Endometrial microvascular endothelial cells (primary cell): ENCODE data around the gene PLN. TPM values are rescaled to one million over a fixed set of nuclear protein-coding genes. Genes with fewer than 3 reads are reported as not detected.

Experiments used
- in situ Hi-C: cut with HindIII; loops from 2 replicates; pipeline ENCODE4 v1.10.0; 2017; ENCODE audit warnings: low sequenced_read_pairs, low pct_unique_long_range_greater_than_20kb; ENCODE audit errors: inconsistent ontology term
- total RNA-seq: library from RNA; depleted of rRNA; stranded (reverse); fragments of >200 nt; gene quantifications from one replicate; pipeline ENCODE4 v1.2.3, GENCODE V29; 2015; ENCODE audit errors: inconsistent ontology term

The PLN gene
- total RNA-seq, 1 donor from 2014 or later, result not detected

- in situ Hi-C loops, result no loop called here
Measured at GRCh38 chr6:118535176-118535844, 12.8 kb upstream of the PLN start.

- in situ Hi-C loops, result no loop called here
Measured at GRCh38 chr6:118536478-118536877, 11.6 kb upstream of the PLN start.

GRCh38 chr6:118537574-118537973 lies 10.5 kb upstream of the PLN start:
- in situ Hi-C loops, result no loop called here

DNA sequence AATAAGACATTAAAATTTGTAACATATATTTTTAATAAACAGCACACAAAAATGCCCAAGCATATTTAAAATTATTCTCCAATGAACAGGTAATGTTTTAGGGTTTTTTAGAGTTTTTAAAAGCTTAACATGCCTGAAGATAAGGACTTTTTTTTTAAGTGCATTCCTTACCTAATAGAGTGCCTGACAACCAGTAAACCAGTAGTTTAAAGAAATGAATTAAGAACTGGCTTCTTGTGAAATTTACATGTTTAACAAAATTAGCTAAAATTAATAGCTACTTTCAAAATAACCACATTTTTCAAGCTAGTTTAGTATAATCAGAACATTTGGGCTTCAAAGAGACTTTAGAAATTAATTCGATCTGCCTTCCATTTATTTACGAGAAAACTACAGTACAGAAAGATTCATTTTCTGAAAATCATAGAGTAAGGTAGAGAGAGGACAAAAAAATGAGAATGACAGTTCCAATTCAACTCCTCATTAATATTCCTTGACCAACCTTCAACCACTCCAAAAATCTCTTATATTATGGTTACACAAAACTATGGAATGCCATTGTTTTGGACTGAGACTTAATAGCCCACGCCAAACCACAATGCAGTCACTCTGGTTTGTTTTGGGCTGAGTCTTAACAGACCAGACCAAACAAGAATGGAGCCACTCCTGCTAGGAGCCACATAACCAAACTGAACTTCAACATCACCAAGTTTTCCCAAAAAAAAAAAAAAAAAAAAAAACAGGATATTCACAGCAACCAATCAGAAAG lies 5.7 kb upstream of the PLN start:
- in situ Hi-C loops, result no loop called here

DNA sequence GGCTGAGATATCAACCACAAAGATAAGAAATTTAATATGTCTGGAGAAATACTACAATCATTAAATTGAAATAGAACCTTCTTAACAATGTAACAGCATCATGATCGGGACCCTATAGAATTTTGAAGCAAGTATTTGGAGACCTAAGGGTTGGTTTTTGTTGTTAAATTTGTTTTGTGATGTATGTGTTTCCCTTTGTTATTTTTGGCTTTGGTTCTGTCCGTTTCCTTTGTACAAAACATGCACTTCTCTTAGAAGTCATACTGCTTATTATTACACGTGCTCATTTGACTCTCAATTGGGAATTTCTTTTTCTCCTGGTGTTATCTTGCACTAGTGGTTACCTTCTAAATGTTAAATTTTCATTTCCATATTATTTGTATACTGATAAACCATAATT lies 4.0 kb upstream of the PLN start:
- in situ Hi-C loops, result no loop called here

DNA sequence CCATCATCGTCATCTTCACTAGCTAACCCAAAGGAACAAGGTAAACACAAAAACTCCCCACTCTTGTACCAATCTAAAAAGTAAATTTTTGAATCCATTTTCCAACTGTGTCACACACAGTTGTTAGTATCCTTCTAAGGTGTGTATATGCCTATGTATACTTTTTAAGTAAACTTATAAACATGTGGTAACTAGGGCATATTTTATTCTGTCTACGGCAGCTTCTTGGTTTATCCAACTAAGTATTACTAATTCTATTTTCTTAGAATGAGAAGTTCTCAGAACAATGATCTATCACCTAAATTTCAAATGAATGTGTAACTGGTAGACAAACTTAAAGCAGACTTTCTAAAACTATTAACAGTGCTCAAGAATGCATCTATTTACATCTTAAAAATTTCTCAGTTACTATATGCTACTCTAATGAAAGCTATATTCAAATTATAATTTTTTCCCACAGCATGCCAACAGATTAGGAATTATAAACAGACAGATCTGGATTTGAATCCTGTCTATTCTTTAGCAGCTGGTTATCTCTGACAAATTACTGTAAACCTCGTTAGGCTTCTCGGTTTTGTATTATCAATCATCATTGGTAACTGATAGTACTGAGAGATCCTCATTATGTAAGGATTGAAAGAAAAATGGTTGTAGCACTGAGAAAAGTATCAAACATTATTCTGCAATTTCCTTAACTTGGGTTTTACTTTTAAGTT lies 1.8 kb upstream of the PLN start:
- in situ Hi-C loops, result no loop called here

DNA sequence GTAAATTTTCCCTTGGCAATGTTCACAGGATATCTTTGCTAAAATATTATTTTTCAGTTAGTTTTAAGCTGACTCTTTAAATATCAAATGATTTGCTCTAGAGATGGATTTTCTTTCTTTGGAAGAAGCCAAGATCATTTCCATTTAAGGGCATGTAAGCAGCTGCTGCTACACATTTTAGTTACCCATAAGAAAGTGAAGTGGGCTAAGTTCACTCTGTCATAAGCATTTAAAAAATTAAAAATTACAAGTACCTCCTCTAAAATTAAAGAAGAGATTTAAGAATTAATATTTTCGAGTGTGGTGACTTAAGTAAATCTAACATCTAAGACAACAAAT lies 1.2 kb upstream of the PLN start:
- in situ Hi-C loops, result no loop called here

- in situ Hi-C loops, result no loop called here
Measured at GRCh38 chr6:118548613-118549012, 517 bp downstream of the PLN start.

- in situ Hi-C loops, result loop anchor here (25.0 kb wide), 1 partner anchor 264 kb away; no protein-coding TSS in a partner anchor
Measured at GRCh38 chr6:118551063-118552053, 3.3 kb downstream of the PLN start.

GRCh38 chr6:118553132-118553531 lies 5.0 kb downstream of the PLN start:
- in situ Hi-C loops, result loop anchor here (25.0 kb wide), 1 partner anchor 266 kb away; no protein-coding TSS in a partner anchor

GRCh38 chr6:118554698-118555097 lies 6.6 kb downstream of the PLN start:
- in situ Hi-C loops, result loop anchor here (25.0 kb wide), 1 partner anchor 267 kb away; no protein-coding TSS in a partner anchor

DNA sequence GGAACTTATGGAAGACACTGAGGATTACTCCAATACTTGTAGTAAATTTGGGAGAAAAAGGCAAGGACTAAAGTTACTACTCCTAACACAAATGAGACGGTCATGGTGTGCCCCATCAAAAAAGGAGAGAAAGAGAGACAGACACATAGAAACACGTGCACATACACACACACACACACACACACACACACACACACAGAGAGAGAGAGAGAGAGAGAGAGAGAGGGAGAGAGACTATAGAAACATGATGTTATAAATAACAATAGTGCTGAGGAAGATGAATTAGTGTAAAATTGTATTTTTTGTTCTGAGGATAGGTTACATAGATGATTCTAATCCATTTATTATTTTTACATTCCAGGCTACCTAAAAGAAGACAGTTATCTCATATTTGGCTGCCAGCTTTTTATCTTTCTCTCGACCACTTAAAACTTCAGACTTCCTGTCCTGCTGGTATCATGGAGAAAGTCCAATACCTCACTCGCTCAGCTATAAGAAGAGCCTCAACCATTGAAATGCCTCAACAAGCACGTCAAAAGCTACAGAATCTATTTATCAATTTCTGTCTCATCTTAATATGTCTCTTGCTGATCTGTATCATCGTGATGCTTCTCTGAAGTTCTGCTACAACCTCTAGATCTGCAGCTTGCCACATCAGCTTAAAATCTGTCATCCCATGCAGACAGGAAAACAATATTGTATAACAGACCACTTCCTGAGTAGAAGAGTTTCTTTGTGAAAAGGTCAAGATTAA lies 10.5 kb downstream of the PLN start:
- in situ Hi-C loops, result loop anchor here (25.0 kb wide), 1 partner anchor 271 kb away; no protein-coding TSS in a partner anchor

DNA sequence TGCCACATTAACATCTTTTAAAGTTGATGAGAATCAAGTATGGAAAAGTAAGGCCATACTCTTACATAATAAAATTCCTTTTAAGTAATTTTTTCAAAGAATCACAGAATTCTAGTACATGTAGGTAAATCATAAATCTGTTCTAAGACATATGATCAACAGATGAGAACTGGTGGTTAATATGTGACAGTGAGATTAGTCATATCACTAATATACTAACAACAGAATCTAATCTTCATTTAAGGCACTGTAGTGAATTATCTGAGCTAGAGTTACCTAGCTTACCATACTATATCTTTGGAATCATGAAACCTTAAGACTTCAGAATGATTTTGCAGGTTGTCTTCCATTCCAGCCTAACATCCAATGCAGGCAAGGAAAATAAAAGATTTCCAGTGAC lies 11.6 kb downstream of the PLN start:
- in situ Hi-C loops, result loop anchor here (25.0 kb wide), 1 partner anchor 272 kb away; no protein-coding TSS in a partner anchor

DNA sequence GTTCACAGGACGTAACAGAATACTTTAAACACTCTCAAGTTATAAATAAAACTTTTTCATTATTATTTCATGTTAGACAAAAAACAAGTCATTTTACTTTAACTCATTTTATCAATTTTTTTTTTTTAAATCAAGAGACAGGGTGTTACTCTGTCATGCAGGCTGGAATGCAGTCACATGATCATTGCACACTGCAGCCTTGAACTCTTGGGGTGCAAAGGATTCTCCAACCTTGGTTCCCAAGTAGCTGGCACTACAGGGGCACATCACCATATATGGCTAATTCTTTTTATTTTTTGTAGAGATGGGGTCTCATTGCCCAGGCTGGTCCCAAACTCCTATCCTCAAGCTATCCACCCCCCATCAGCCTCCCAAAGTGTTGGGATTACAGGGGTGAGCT lies 14.2 kb downstream of the PLN start:
- in situ Hi-C loops, result loop anchor here (25.0 kb wide), 1 partner anchor 275 kb away; no protein-coding TSS in a partner anchor

DNA sequence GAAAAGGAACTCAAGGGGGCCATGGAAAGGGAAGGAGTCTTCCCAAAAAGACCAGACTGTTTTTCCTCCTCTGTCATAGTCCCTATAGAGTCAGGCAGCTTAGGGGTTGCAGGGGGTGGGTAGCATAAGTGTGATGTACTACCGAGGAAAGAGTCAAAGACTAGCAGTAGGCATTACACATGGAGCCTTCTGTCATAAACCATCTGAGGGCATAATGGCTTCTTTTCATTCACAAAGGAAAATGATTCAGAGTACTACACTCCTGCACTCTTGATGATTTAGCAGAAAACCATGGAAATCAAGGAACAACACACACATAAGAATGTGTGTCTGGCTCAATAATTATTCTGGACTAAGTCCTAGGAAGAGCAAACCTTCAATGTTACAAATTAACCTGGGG lies 14.9 kb downstream of the PLN start:
- in situ Hi-C loops, result loop anchor here (25.0 kb wide), 1 partner anchor 276 kb away; no protein-coding TSS in a partner anchor

GRCh38 chr6:118565311-118565960 lies 17.3 kb downstream of the PLN start:
- in situ Hi-C loops, result loop anchor here (25.0 kb wide), 1 partner anchor 278 kb away; no protein-coding TSS in a partner anchor

- in situ Hi-C loops, result loop anchor here (25.0 kb wide), 1 partner anchor 281 kb away; no protein-coding TSS in a partner anchor
Measured at GRCh38 chr6:118567974-118568373, 19.9 kb downstream of the PLN start.
